OCI-LY3 (cell line): Measurements from ENCODE around the gene IL1RAPL1.

ENCODE experiments used
- CTCF ChIP-seq: fragments of 200-600, 300-600 bp; sonication (generic); IDR thresholded peaks from 2 replicates; pipeline ENCODE4 v1.5.1; 2014; ENCODE audit warnings: antibody characterized with exemption, low read length, low read depth
- EZH2phosphoT487 ChIP-seq: fragments of 200-600 bp; shearing (Covaris generic); IDR thresholded peaks from 2 replicates; pipeline ENCODE4 v1.6.1; 2018; ENCODE audit warnings: antibody characterized with exemption, mixed run types, low read depth

- TF ChIP-seq CTCF (no peak), EZH2phosphoT487 (no peak)
Observed at GRCh38 chrX:29842552-29842951, 1255.3 kb downstream of the IL1RAPL1 start.
